SK-N-SH treated with all-trans-retinoic acid at 6 μM for 48 hours (cell line): ENCODE results near the gene ARMC2.
"Not testable (repeated sequence)": the region's sequence is repeated elsewhere in the genome, so short reads cannot be mapped to it uniquely, and the experiment has no call there.

Experiments used
- ATAC-seq: fragments of 200-7000 bp; cut with Tn5 transposase; 3 replicates; pipeline ENCODE4 v1.9.1; 2020; ENCODE audit warnings: mild to moderate bottlenecking, moderate library complexity
- ARNTL ChIP-seq: fragments of 450-650 bp; formaldehyde crosslinking; IDR thresholded peaks from 2 replicates; pipeline ENCODE4 v1.5.0; 2020; ENCODE audit warnings: low read depth, mild to moderate bottlenecking, moderate library complexity, borderline replicate concordance
- BACH2 ChIP-seq: fragments of 250-450 bp; sonication (Bioruptor Pico); IDR thresholded peaks from 2 replicates; pipeline ENCODE4 v1.9.0; 2021; ENCODE audit warnings: mild to moderate bottlenecking, borderline replicate concordance
- CSDC2 ChIP-seq: fragments of 250-450 bp; sonication (Bioruptor Pico); IDR thresholded peaks from 2 replicates; pipeline ENCODE4 v1.5.0; 2020; ENCODE audit warnings: mild to moderate bottlenecking, moderate library complexity
- GLIS3 ChIP-seq: fragments of 250-450 bp; sonication (Bioruptor Pico); IDR thresholded peaks from 2 replicates; pipeline ENCODE4 v1.5.0; 2020; ENCODE audit warnings: mild to moderate bottlenecking, moderate library complexity
- ISL1 ChIP-seq: fragments of 250-450 bp; sonication (Bioruptor Pico); IDR thresholded peaks from 2 replicates; pipeline ENCODE4 v2.1.2; 2022; ENCODE audit warnings: mild to moderate bottlenecking, moderate library complexity
- OSR1 ChIP-seq: fragments of 250-450 bp; sonication (Bioruptor Pico); IDR thresholded peaks from 2 replicates; pipeline ENCODE4 v1.8.0; 2022; ENCODE audit warnings: moderate library complexity, mild to moderate bottlenecking, inconsistent platforms
- PATZ1 ChIP-seq: fragments of 250-450 bp; sonication (Bioruptor Pico); IDR thresholded peaks from 2 replicates; pipeline ENCODE4 v1.8.0; 2020; ENCODE audit warnings: mild to moderate bottlenecking, moderate library complexity, borderline replicate concordance
- PPARA ChIP-seq: fragments of 250-450 bp; sonication (Bioruptor Pico); IDR thresholded peaks from 2 replicates; pipeline ENCODE4 v1.5.0; 2020; ENCODE audit warnings: mild to moderate bottlenecking, borderline replicate concordance
- RARB ChIP-seq: fragments of 250-450 bp; sonication (Bioruptor Pico); IDR thresholded peaks from 2 replicates; pipeline ENCODE4 v1.8.0; 2021; ENCODE audit warnings: mild to moderate bottlenecking, moderate library complexity
- SNAI2 ChIP-seq: fragments of 250-450 bp; sonication (Bioruptor Pico); IDR thresholded peaks from 2 replicates; pipeline ENCODE4 v1.5.0; 2020; ENCODE audit warnings: mild to moderate bottlenecking, moderate library complexity
- TCF4 ChIP-seq: fragments of 250-450 bp; sonication (Bioruptor Pico); IDR thresholded peaks from 2 replicates; pipeline ENCODE4 v1.8.0; 2021; ENCODE audit warnings: mild to moderate bottlenecking, moderate library complexity, borderline replicate concordance
- TOX ChIP-seq: fragments of 250-450 bp; sonication (Bioruptor Pico); IDR thresholded peaks from 2 replicates; pipeline ENCODE4 v1.8.0; 2021; ENCODE audit warnings: mild to moderate bottlenecking, moderate library complexity, borderline replicate concordance
- TSHZ2 ChIP-seq: fragments of 250-450 bp; sonication (Bioruptor Pico); IDR thresholded peaks from 2 replicates; pipeline ENCODE4 v1.5.0; 2020; ENCODE audit warnings: mild to moderate bottlenecking, moderate library complexity
- ZC3H10 ChIP-seq: fragments of 250-450 bp; sonication (Bioruptor Pico); IDR thresholded peaks from 2 replicates; pipeline ENCODE4 v1.5.1; 2021; ENCODE audit warnings: mild to moderate bottlenecking, moderate library complexity
- ZFP3 ChIP-seq: fragments of 250-450 bp; sonication (Bioruptor Pico); IDR thresholded peaks from 2 replicates; pipeline ENCODE4 v1.5.0; 2020; ENCODE audit warnings: mild to moderate bottlenecking, moderate library complexity
- ZFP30 ChIP-seq: fragments of 450-650 bp; formaldehyde crosslinking; IDR thresholded peaks from 2 replicates; pipeline ENCODE4 v1.5.0; 2022; ENCODE audit warnings: mild to moderate bottlenecking, moderate library complexity
- ZNF565 ChIP-seq: fragments of 450-650 bp; formaldehyde crosslinking; conservative IDR thresholded peaks from 2 replicates; pipeline ENCODE4 v1.5.0; 2020; ENCODE audit warnings: low read depth, mild to moderate bottlenecking, moderate library complexity
- ZNF70 ChIP-seq: fragments of 450-650 bp; formaldehyde crosslinking; IDR thresholded peaks from 2 replicates; pipeline ENCODE4 v1.5.0; 2020; ENCODE audit warnings: mild to moderate bottlenecking, moderate library complexity
- ZNF8 ChIP-seq: fragments of 450-650 bp; formaldehyde crosslinking; IDR thresholded peaks from 2 replicates; pipeline ENCODE4 v1.5.0; 2020; ENCODE audit warnings: mild to moderate bottlenecking, moderate library complexity
- TF ChIP-seq, protein P1 (sequence below): fragments of 250-450 bp; sonication (Bioruptor Pico); IDR thresholded peaks from 2 replicates; pipeline ENCODE4 v1.5.1; 2020; ENCODE audit warnings: low read depth, mild to moderate bottlenecking, moderate library complexity
- TF ChIP-seq, protein P2 (sequence below): fragments of 250-450 bp; sonication (Bioruptor Pico); IDR thresholded peaks from 2 replicates; pipeline ENCODE4 v1.8.0; 2021; ENCODE audit warnings: low read depth, mild to moderate bottlenecking, moderate library complexity, borderline replicate concordance
- TF ChIP-seq, protein P3 (sequence below): fragments of 250-450 bp; sonication (Bioruptor Pico); IDR thresholded peaks from 2 replicates; pipeline ENCODE4 v1.5.1; 2021; ENCODE audit warnings: mild to moderate bottlenecking, moderate library complexity

The ARMC2 gene

DNA sequence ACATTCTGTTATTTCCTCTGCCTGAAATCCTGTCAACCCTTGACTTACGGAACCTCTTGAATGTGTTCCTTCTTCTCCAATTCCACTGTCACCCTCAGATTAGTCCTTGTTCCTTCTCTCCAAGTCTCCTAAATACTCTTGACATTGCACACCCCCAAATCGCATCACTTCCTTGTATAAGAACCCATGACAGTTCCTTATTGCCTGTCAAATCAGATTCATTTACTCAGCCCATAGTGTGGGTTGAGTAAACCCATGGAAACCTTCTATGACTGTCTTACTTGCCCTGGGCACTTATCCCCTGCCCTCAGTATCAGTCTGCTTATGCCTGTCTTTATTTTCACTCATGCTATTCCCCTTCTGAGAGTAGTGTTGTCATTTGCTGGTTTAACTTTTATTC is 40.5 kb downstream of the ARMC2 start:
- TF ChIP-seq TOX = no peak
- TF ChIP-seq ISL1 = no peak
- ATAC-seq = no peak

DNA sequence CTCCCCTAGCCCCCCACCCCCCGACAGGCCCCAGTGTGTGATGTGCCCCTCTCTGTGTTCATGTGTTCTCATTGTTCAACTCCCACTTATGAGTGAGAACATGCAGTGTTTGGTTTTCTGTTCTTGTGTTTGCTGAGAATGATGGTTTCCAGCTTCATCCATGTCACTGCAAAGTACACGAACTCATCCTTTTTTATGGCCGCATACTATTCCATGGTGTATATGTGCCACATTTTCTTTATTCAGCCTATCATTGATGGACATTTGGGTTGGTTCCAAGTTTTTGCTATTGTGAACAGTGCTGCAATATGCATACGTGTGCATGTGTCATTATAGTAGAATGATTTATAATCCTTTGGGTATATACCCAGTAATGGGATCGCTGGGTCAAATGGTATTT is 42.7 kb downstream of the ARMC2 start:
- not testable (repeated sequence) for ATAC-seq

- ATAC-seq = no peak
- no peak for TF ChIP-seq ZNF70
- TF ChIP-seq ZNF565 (CRISPR knock-in tag) = no peak
- no peak for TF ChIP-seq TCF4 (CRISPR knock-in tag)
- TF ChIP-seq SNAI2 = no peak
- TF ChIP-seq GLIS3 (CRISPR knock-in tag) = no peak
- no peak for TF ChIP-seq ZC3H10
- no peak for TF ChIP-seq TSHZ2 (CRISPR knock-in tag)
- TF ChIP-seq OSR1 = no peak
- TF ChIP-seq PATZ1 = no peak
- TF ChIP-seq, protein P1, sequence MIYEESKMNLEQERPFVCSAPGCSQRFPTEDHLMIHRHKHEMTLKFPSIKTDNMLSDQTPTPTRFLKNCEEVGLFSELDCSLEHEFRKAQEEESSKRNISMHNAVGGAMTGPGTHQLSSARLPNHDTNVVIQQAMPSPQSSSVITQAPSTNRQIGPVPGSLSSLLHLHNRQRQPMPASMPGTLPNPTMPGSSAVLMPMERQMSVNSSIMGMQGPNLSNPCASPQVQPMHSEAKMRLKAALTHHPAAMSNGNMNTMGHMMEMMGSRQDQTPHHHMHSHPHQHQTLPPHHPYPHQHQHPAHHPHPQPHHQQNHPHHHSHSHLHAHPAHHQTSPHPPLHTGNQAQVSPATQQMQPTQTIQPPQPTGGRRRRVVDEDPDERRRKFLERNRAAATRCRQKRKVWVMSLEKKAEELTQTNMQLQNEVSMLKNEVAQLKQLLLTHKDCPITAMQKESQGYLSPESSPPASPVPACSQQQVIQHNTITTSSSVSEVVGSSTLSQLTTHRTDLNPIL = no peak
Observed at GRCh38 chr6:108895571-108895970, 47.3 kb downstream of the ARMC2 start.

- ATAC-seq = peak; percentile 53; the same call in 2 of the 3 replicates
- TF ChIP-seq, protein P2, sequence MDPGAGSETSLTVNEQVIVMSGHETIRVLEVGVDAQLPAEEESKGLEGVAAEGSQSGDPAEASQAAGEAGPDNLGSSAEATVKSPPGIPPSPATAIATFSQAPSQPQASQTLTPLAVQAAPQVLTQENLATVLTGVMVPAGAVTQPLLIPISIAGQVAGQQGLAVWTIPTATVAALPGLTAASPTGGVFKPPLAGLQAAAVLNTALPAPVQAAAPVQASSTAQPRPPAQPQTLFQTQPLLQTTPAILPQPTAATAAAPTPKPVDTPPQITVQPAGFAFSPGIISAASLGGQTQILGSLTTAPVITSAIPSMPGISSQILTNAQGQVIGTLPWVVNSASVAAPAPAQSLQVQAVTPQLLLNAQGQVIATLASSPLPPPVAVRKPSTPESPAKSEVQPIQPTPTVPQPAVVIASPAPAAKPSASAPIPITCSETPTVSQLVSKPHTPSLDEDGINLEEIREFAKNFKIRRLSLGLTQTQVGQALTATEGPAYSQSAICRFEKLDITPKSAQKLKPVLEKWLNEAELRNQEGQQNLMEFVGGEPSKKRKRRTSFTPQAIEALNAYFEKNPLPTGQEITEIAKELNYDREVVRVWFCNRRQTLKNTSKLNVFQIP (CRISPR knock-in tag) = no peak
- no peak for TF ChIP-seq ZFP3 (CRISPR knock-in tag)
- TF ChIP-seq ARNTL (CRISPR knock-in tag) = no peak
- TF ChIP-seq SNAI2 = no peak
- no peak for TF ChIP-seq ZNF565 (CRISPR knock-in tag)
- TF ChIP-seq, protein P1 = no peak
- TF ChIP-seq CSDC2 (CRISPR knock-in tag) = no peak
- no peak for TF ChIP-seq BACH2 (CRISPR knock-in tag)
- TF ChIP-seq TCF4 (CRISPR knock-in tag) = no peak
- TF ChIP-seq OSR1 = no peak
- TF ChIP-seq ZNF8 (CRISPR knock-in tag) = no peak
- TF ChIP-seq, protein P3, sequence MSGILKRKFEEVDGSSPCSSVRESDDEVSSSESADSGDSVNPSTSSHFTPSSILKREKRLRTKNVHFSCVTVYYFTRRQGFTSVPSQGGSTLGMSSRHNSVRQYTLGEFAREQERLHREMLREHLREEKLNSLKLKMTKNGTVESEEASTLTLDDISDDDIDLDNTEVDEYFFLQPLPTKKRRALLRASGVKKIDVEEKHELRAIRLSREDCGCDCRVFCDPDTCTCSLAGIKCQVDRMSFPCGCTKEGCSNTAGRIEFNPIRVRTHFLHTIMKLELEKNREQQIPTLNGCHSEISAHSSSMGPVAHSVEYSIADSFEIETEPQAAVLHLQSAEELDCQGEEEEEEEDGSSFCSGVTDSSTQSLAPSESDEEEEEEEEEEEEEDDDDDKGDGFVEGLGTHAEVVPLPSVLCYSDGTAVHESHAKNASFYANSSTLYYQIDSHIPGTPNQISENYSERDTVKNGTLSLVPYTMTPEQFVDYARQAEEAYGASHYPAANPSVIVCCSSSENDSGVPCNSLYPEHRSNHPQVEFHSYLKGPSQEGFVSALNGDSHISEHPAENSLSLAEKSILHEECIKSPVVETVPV (CRISPR knock-in tag) = no peak
- TF ChIP-seq ZNF70 = no peak
- TF ChIP-seq ISL1 = no peak
- no peak for TF ChIP-seq ZC3H10
- no peak for TF ChIP-seq GLIS3 (CRISPR knock-in tag)
- no peak for TF ChIP-seq PPARA
- TF ChIP-seq RARB (CRISPR knock-in tag) = no peak
- no peak for TF ChIP-seq ZFP30 (CRISPR knock-in tag)
- TF ChIP-seq TSHZ2 (CRISPR knock-in tag) = no peak
Observed at GRCh38 chr6:108896111-108896661, 48.0 kb downstream of the ARMC2 start.
